KBM-7 (cell line): Measurements from ENCODE around the gene LIM2.
"Not testable (repeated sequence)": the region's sequence is repeated elsewhere in the genome, so short reads cannot be mapped to it uniquely, and the experiment has no call there.

Experiments
- DNase-seq: peaks from one replicate; pipeline ENCODE4 v3.0.0-alpha.2; 2015
- in situ Hi-C: fragments of 300-500 bp; cut with MboI; formaldehyde crosslinking; loops from 2 replicates; pipeline ENCODE4 v1.14.3; 2020; ENCODE audit warnings: low sequenced_read_pairs, low pct_unique_long_range_greater_than_20kb, mixed read lengths

LIM2 gene

GRCh38 chr19:51398096-51398704 is 10.4 kb upstream of the LIM2 start:
- in situ Hi-C loops: no loop called here
- peak; percentile 49 for DNase-seq

- DNase-seq, in situ Hi-C loops: not testable (repeated sequence)
These were observed 9.7 kb upstream of the LIM2 start for GRCh38 chr19:51397453-51397852.

GRCh38 chr19:51396175-51396574 is 8.4 kb upstream of the LIM2 start:
- DNase-seq: no peak
- in situ Hi-C loops: no loop called here

- in situ Hi-C loops: no loop called here
These were observed 6.5 kb upstream of the LIM2 start for GRCh38 chr19:51394050-51394836.

GRCh38 chr19:51392701-51393100 is 4.9 kb upstream of the LIM2 start:
- in situ Hi-C loops: no loop called here
- no peak for DNase-seq

More at GRCh38 chr19:51394050-51394836, 6.5 kb upstream of the LIM2 start:
- peak; percentile 99 for DNase-seq

- in situ Hi-C loops: no loop called here
- no peak for DNase-seq
These were observed 3.4 kb upstream of the LIM2 start for GRCh38 chr19:51391073-51391611.

GRCh38 chr19:51389143-51389542 is 1.4 kb upstream of the LIM2 start:
- no peak for DNase-seq
- in situ Hi-C loops: no loop called here

- no peak for DNase-seq
- in situ Hi-C loops: no loop called here
These were observed 773 bp downstream of the LIM2 start for GRCh38 chr19:51386882-51387520.

- in situ Hi-C loops: no loop called here
- DNase-seq: no peak
These were observed 5.8 kb downstream of the LIM2 start for GRCh38 chr19:51382004-51382403.

- in situ Hi-C loops: no loop called here
- no peak for DNase-seq
These were observed 7.4 kb downstream of the LIM2 start for GRCh38 chr19:51380379-51380778.

GRCh38 chr19:51377422-51377821 is 10.4 kb downstream of the LIM2 start:
- in situ Hi-C loops: no loop called here

GRCh38 chr19:51375504-51376221 is 12.1 kb downstream of the LIM2 start:
- DNase-seq: peak; percentile 37
- in situ Hi-C loops: no loop called here

More at GRCh38 chr19:51377422-51377821, 10.4 kb downstream of the LIM2 start:
- DNase-seq: no peak

- DNase-seq: peak; percentile 97
These were observed 14.9 kb downstream of the LIM2 start, which contains the start of gene NKG7 for GRCh38 chr19:51372649-51373504. TSS of gene NKG7 (minus strand) at chr19:51372654. CDS start at chr19:51372535, 119 bp downstream.

GRCh38 chr19:51372021-51372648 is 15.6 kb downstream of the LIM2 start:
- in situ Hi-C loops: no loop called here
- DNase-seq: no peak

More at GRCh38 chr19:51372649-51373504, 14.9 kb downstream of the LIM2 start, which contains the start of gene NKG7:
- in situ Hi-C loops: no loop called here

- in situ Hi-C loops: no loop called here
- no peak for DNase-seq
These were observed 16.5 kb downstream of the LIM2 start for GRCh38 chr19:51371186-51371690.

GRCh38 chr19:51370230-51370629 is 17.5 kb downstream of the LIM2 start:
- no peak for DNase-seq
- in situ Hi-C loops: no loop called here

- in situ Hi-C loops: no loop called here
These were observed 19.1 kb downstream of the LIM2 start, which contains the start of gene CLDND2 for GRCh38 chr19:51368366-51369282. TSS of gene CLDND2 (minus strand) at chr19:51369003. CDS start at chr19:51368577, 426 bp downstream.

More at GRCh38 chr19:51368366-51369282, 19.1 kb downstream of the LIM2 start, which contains the start of gene CLDND2:
- DNase-seq: peak; percentile 57
